GM12878 (cell line): Measurements from ENCODE around the gene ANO2. TPM values are rescaled to one million over a fixed set of nuclear protein-coding genes. Genes with fewer than 3 reads are reported as not detected.

Experiments used
- ATAC-seq: fragments of 200-7000 bp; cut with Tn5 transposase; 3 replicates; pipeline ENCODE4 v1.9.1; 2020; ENCODE audit warnings: mild to moderate bottlenecking, moderate library complexity
- BruUV-seq: library from RNA; stranded (reverse); fragments of 400-500 nt; replicated peaks from 2 replicates; lab custom pipeline; 2021; lab: Mats Ljungman, UMichigan
- CTCF ChIA-PET: fragments of 300-600 bp; sonication (Branson Sonifier 250); formaldehyde crosslinking; extraction: SDS; loops from one replicate; lab custom pipeline; 2021; ENCODE audit warnings: inconsistent platforms; lab: Yijun Ruan, JAX
- POLR2A ChIA-PET: fragments of 350-600 bp; formaldehyde crosslinking; extraction: SDS; loops from one replicate; lab custom pipeline; 2021; ENCODE audit warnings: inconsistent platforms; lab: Charles Lee
- RAD21 ChIA-PET: fragments of 300-600 bp; sonication (Branson Sonifier 250); formaldehyde crosslinking; loops from one replicate; lab custom pipeline; 2023; ENCODE audit warnings: antibody characterized with exemption; ENCODE audit not compliant: unreplicated experiment; lab: Charles Lee
- SMC1A ChIA-PET: fragments of 300-600 bp; sonication (Branson Sonifier 250); formaldehyde crosslinking; loops from one replicate; lab custom pipeline; 2023; ENCODE audit not compliant: unreplicated experiment, uncharacterized antibody; lab: Charles Lee
- DNase-seq: peaks from one replicate; pipeline ENCODE4 v3.0.0-alpha.2; 2011; ENCODE audit warnings: low read depth, low spot score
- FAIRE-seq: peaks from 3 replicates; lab custom pipeline; 2011; peaks lifted over from hg19 to GRCh38; lab: Jason Lieb, UNC
- H2AFZ ChIP-seq: 2 replicates; pipeline ENCODE4 v1.6.0; 2011; ENCODE audit warnings: low read depth, low read length, control low read depth; ENCODE audit not compliant: control insufficient read depth
- H3K27ac ChIP-seq: 2 replicates; pipeline ENCODE4 v1.5.1; 2011; ENCODE audit warnings: control low read depth; ENCODE audit not compliant: control insufficient read depth, insufficient read depth
- H3K27me3 ChIP-seq, 2 experiments: replicated peaks in 1 of 2; 2 replicates each; pipeline versions ENCODE4 v1.6.0 to v1.6.1; 2011; ENCODE audit warnings: low read length in 1 of 2; ENCODE audit not compliant: control insufficient read depth in 2 of 2, insufficient read depth in 2 of 2
- H3K36me3 ChIP-seq, 2 experiments: 2 replicates each; pipeline ENCODE4 v1.5.1; 2011; ENCODE audit warnings: low read length in 1 of 2; ENCODE audit not compliant: control insufficient read depth in 2 of 2, insufficient read depth in 2 of 2
- H3K4me1 ChIP-seq: 2 replicates; pipeline ENCODE4 v1.6.1; 2011; ENCODE audit warnings: mild to moderate bottlenecking, low read length, moderate library complexity, mixed read lengths; ENCODE audit not compliant: control insufficient read depth, insufficient read depth
- H3K4me2 ChIP-seq: 2 replicates; pipeline ENCODE4 v1.6.0; 2011; ENCODE audit warnings: control low read depth; ENCODE audit not compliant: control insufficient read depth, insufficient read depth
- H3K4me3 ChIP-seq: fragments of 200-600 bp; sonication (generic); 2 replicates; pipeline ENCODE4 v1.5.1; 2016
- H3K79me2 ChIP-seq: 2 replicates; pipeline ENCODE4 v1.6.0; 2011; ENCODE audit warnings: low read length; ENCODE audit not compliant: control insufficient read depth, insufficient read depth
- H3K9ac ChIP-seq: 2 replicates; pipeline ENCODE4 v1.8.0; 2011; ENCODE audit warnings: low read length, control low read depth, mixed read lengths; ENCODE audit not compliant: control insufficient read depth, insufficient read depth
- H3K9me3 ChIP-seq: replicated peaks from 3 replicates; pipeline ENCODE4 v1.5.1; 2011; ENCODE audit warnings: mild to moderate bottlenecking, low read length; ENCODE audit not compliant: control insufficient read depth, insufficient read depth
- H4K20me1 ChIP-seq: 2 replicates; pipeline ENCODE4 v1.6.0; 2011; ENCODE audit not compliant: control insufficient read depth, insufficient read depth
- BRCA1 ChIP-seq: IDR thresholded peaks from 2 replicates; pipeline ENCODE4 v1.6.1; 2011; ENCODE audit warnings: low read depth, low read length, improper control_type of control experiment
- CBX5 ChIP-seq: sonication (generic); IDR thresholded peaks from 2 replicates; pipeline ENCODE4 v1.6.1; 2016; ENCODE audit warnings: low read depth, moderate library complexity, mild to moderate bottlenecking, inconsistent platforms
- CREB1 ChIP-seq: IDR thresholded peaks from 2 replicates; pipeline ENCODE4 v1.6.1; 2012; ENCODE audit warnings: low read depth, mild to moderate bottlenecking, inconsistent platforms
- EP300 ChIP-seq, 2 experiments: fragments of 150-350 bp in 1 of 2; IDR thresholded peaks; 2 replicates each; pipeline ENCODE4 v1.6.1; 2011 to 2012; ENCODE audit warnings: low read depth in 2 of 2, low read length in 2 of 2, borderline replicate concordance in 1 of 2, improper control_type of control experiment in 1 of 2, inconsistent platforms in 1 of 2; ENCODE audit not compliant: control insufficient read depth in 1 of 2
- ESRRA ChIP-seq: IDR thresholded peaks from 2 replicates; pipeline ENCODE4 v1.6.1; 2012; ENCODE audit warnings: mild to moderate bottlenecking, low read length, improper control_type of control experiment
- KDM1A ChIP-seq: fragments of 200-600 bp; sonication (generic); IDR thresholded peaks from 2 replicates; pipeline ENCODE4 v1.6.1; 2016; ENCODE audit warnings: borderline replicate concordance
- LARP7 ChIP-seq: fragments of 450-650 bp; IDR thresholded peaks from 2 replicates; pipeline ENCODE4 v1.6.1; 2017; ENCODE audit warnings: mild to moderate bottlenecking
- MTA3 ChIP-seq: IDR thresholded peaks from 2 replicates; pipeline ENCODE4 v1.6.1; 2012; ENCODE audit warnings: low read length, inconsistent platforms, borderline replicate concordance
- MYB ChIP-seq: fragments of 150-350 bp; IDR thresholded peaks from 2 replicates; pipeline ENCODE4 v1.6.1; 2014; ENCODE audit warnings: mild to moderate bottlenecking, low read depth, low read length, borderline replicate concordance
- POLR2AphosphoS2 ChIP-seq: IDR thresholded peaks from 2 replicates; pipeline ENCODE4 v1.6.1; 2011; ENCODE audit warnings: low read depth, mild to moderate bottlenecking, low read length, improper control_type of control experiment, moderate library complexity
- SIX5 ChIP-seq: IDR thresholded peaks from 2 replicates; pipeline ENCODE4 v1.6.1; 2011; ENCODE audit warnings: mild to moderate bottlenecking, low read depth, low read length, moderate library complexity; ENCODE audit not compliant: severe bottlenecking
- SMARCA5 ChIP-seq: fragments of 450-650 bp; IDR thresholded peaks from 2 replicates; pipeline ENCODE4 v1.6.1; 2017; ENCODE audit warnings: mild to moderate bottlenecking
- TCF7 ChIP-seq: IDR thresholded peaks from 2 replicates; pipeline ENCODE4 v1.6.1; 2014; ENCODE audit warnings: antibody characterized with exemption, borderline replicate concordance
- USF2 ChIP-seq: IDR thresholded peaks from 2 replicates; pipeline ENCODE4 v1.6.1; 2011; ENCODE audit warnings: low read depth, low read length, improper control_type of control experiment, borderline replicate concordance
- WGBS: methylation state at CpG from one replicate; pipeline ENCODE4 v1.1.6; 2016; ENCODE audit warnings: low lambda C conversion rate; ENCODE audit not compliant: insufficient replicate concordance, insufficient coverage; ENCODE audit errors: missing lambda C conversion rate; 5-methylcytosine and 5-hydroxymethylcytosine counted together
- in situ Hi-C: fragments of 300-500 bp; cut with MboI; formaldehyde crosslinking; loops from 9 replicates; pipeline ENCODE4 v1.14.3; 2018; ENCODE audit warnings: mixed read lengths
- intact Hi-C: fragments of 100-400 bp; cut with micrococcal nuclease; formaldehyde crosslinking; loops from one replicate; pipeline ENCODE4 v1.14.2; 2022; ENCODE audit not compliant: unreplicated experiment
- polyA plus RNA-seq, 11 experiments: library from polyadenylated mRNA; depleted of rRNA in 4 of 11; unstranded in 6 of 11; stranded (reverse) in 5 of 11; fragments of >200 nt; fragmentation: Nextera tagmentation in 4 of 11; fragmentation: Illumina TruSeq in 1 of 11; extraction: Ambion mirVana in 4 of 11; extraction: Trizol in 1 of 11; gene quantifications; 1 replicate in 1 of 11; 2 replicates in 10 of 11; pipeline versions ENCODE4 v1.2.1 to v1.2.3, GENCODE V29; 2011 to 2016; ENCODE audit warnings: inconsistent platforms in 2 of 11, missing spikeins in 2 of 11, low read depth in 1 of 11
- total RNA-seq, 4 experiments: library from RNA; depleted of rRNA in 3 of 4; stranded (reverse); fragments of >200 nt in 3 of 4; fragmentation: Illumina TruSeq in 1 of 4; extraction: Trizol in 1 of 4; gene quantifications; 2 replicates each; pipeline versions ENCODE4 v1.2.1 to v1.2.3, GENCODE V29; 2013 to 2021
- TF ChIP-seq, protein P1 (sequence below): fragments of 450-650 bp; IDR thresholded peaks from 2 replicates; pipeline ENCODE4 v1.6.1; 2017; ENCODE audit warnings: borderline replicate concordance

The ANO2 gene
- total and polyA plus RNA-seq, 10 of the 15 experiments (the other 5 are each of a cell fraction or from before 2014, with no cell fraction given) = not detected

GRCh38 chr12:5787828-5788227 lies 157.2 kb downstream of the ANO2 start:
- H3K4me1 ChIP-seq = no peaks in the 10 kb centered on the region
- H3K79me2 ChIP-seq = no peaks in the 10 kb centered on the region
- H3K27ac ChIP-seq = no peak overlapping the region
- ChIA-PET RAD21 (no interaction called here), POLR2A (no interaction called here), SMC1A (no interaction called here), CTCF (no interaction called here)
- FAIRE-seq = no peak
- no peak for DNase-seq
- H3K4me2 ChIP-seq = no peak overlapping the region
- WGBS = 61% methylated on average over 5 of the region's 5 CpGs
- no TSS peak for BruUV-seq
- in situ Hi-C loops = no loop called here
- H3K4me3 ChIP-seq = no peak overlapping the region
- H4K20me1 ChIP-seq = no peaks in the 10 kb centered on the region
- no peak for ATAC-seq
- intact Hi-C loops = no loop called here
- H3K27me3 ChIP-seq = no peaks in the 10 kb centered on the region; a peak in 1 of 4 replicates
- H3K9ac ChIP-seq = no peak overlapping the region
- no peaks in the 10 kb centered on the region for H3K36me3 ChIP-seq
- TF ChIP-seq CREB1 (no peak), KDM1A (no peak)
- H3K9me3 ChIP-seq = no peaks in the 10 kb centered on the region
- no peak overlapping the region for H2AFZ ChIP-seq

DNA sequence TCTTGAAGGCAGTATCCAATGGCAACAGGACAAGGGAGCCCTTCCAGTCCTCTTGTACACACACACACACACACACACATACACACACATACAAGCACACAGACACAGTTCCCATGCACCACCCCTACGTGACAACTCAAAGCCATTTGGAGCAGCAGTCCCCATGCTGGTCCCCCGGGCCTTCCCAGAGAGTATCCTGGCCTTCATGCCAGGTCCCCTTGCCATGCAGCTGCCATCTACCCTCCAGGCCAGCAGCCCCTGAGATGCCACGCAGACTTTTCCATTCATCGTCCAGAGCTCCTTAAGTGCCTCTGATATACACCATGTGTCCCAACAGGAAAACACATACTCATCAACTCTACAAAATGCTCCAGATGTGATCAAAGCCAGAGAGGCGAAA lies 159.5 kb downstream of the ANO2 start:
- no peaks in the 10 kb centered on the region; a peak in 1 of 4 replicates for H3K27me3 ChIP-seq
- ATAC-seq = no peak
- RAD21 ChIA-PET = no interaction called here

More for the DNA sequence above, 159.5 kb downstream of the ANO2 start:
- CTCF ChIA-PET = no interaction called here
- 16% methylated on average over 5 of the region's 5 CpGs for WGBS
- H3K27ac ChIP-seq = no peak overlapping the region
- in situ Hi-C loops = no loop called here
- no peak overlapping the region for H3K4me2 ChIP-seq
- TF ChIP-seq POLR2AphosphoS2 = no peak
- no peak for TF ChIP-seq LARP7
- no peak for TF ChIP-seq SMARCA5
- TF ChIP-seq BRCA1 = no peak
- no peak for TF ChIP-seq USF2
- TF ChIP-seq MYB = no peak
- no peak for TF ChIP-seq SIX5
- TF ChIP-seq, protein P1, sequence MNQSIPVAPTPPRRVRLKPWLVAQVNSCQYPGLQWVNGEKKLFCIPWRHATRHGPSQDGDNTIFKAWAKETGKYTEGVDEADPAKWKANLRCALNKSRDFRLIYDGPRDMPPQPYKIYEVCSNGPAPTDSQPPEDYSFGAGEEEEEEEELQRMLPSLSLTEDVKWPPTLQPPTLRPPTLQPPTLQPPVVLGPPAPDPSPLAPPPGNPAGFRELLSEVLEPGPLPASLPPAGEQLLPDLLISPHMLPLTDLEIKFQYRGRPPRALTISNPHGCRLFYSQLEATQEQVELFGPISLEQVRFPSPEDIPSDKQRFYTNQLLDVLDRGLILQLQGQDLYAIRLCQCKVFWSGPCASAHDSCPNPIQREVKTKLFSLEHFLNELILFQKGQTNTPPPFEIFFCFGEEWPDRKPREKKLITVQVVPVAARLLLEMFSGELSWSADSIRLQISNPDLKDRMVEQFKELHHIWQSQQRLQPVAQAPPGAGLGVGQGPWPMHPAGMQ = no peak
- TF ChIP-seq TCF7 = no peak
- TF ChIP-seq MTA3 = no peak
- TF ChIP-seq CBX5 = no peak
- TF ChIP-seq ESRRA = no peak
- TF ChIP-seq EP300 (IDR thresholded peaks at IDR 0.05; ENCODE audit: borderline replicate concordance in 1 of 2, control insufficient read depth in 1 of 2, low read depth in 2 of 2, low read length in 2 of 2) = no peak
- SMC1A ChIA-PET = no interaction called here
- POLR2A ChIA-PET = no interaction called here
- intact Hi-C loops = no loop called here
- H3K9ac ChIP-seq = no peak overlapping the region
- no peaks in the 10 kb centered on the region for H3K36me3 ChIP-seq
- H3K4me1 ChIP-seq = no peaks in the 10 kb centered on the region
- no peaks in the 10 kb centered on the region for H3K79me2 ChIP-seq
- no peak overlapping the region for H3K4me3 ChIP-seq
- no peaks in the 10 kb centered on the region for H4K20me1 ChIP-seq
- no TSS peak for BruUV-seq
- H3K9me3 ChIP-seq = no peaks in the 10 kb centered on the region
- DNase-seq = no peak
- no peak overlapping the region for H2AFZ ChIP-seq
- no peak for FAIRE-seq
